GM19025 (cell line): ENCODE data around the gene ETS1.
A peak's percentile ranks its signal among the peaks of the same experiment; 100 is the strongest.

Experiments used
- ATAC-seq: cut with Tn5 transposase; IDR thresholded peaks from one replicate; pipeline ENCODE4 v1.9.1; 2021; ENCODE audit warnings: mild to moderate bottlenecking, low read depth, moderate library complexity; ENCODE audit not compliant: unreplicated experiment

The ETS1 gene

GRCh38 chr11:128587415-128587814, at the start of gene ETS1:
Gene ETS1, minus strand, starts transcription at chr11:128587558. Its CDS starts 14,428 bp downstream, at chr11:128573130.
- ATAC-seq: no peak

GRCh38 chr11:128634395-128634794, 47.0 kb upstream of the ETS1 start:
- no peak for ATAC-seq

- ATAC-seq: no peak
These were observed 46.1 kb upstream of the ETS1 start for GRCh38 chr11:128633384-128633965.

GRCh38 chr11:128632141-128632791, 44.9 kb upstream of the ETS1 start:
- ATAC-seq: no peak

GRCh38 chr11:128630367-128631230, 43.2 kb upstream of the ETS1 start:
- peak; percentile 32 for ATAC-seq

- ATAC-seq: no peak
These were observed 42.3 kb upstream of the ETS1 start for GRCh38 chr11:128629516-128630106.

- peak; percentile 39 for ATAC-seq
These were observed 41.3 kb upstream of the ETS1 start for GRCh38 chr11:128628686-128629085.

- peak; percentile 35 for ATAC-seq
These were observed 40.9 kb upstream of the ETS1 start for GRCh38 chr11:128628325-128628673.

GRCh38 chr11:128627666-128628324, 40.4 kb upstream of the ETS1 start:
- ATAC-seq: peak; percentile 44

- no peak for ATAC-seq
These were observed 39.7 kb upstream of the ETS1 start for GRCh38 chr11:128626913-128627665.

GRCh38 chr11:128625746-128626145, 38.4 kb upstream of the ETS1 start:
- ATAC-seq: no peak

- no peak for ATAC-seq
These were observed 38.0 kb upstream of the ETS1 start for GRCh38 chr11:128625326-128625725.

- ATAC-seq: no peak
These were observed 37.2 kb upstream of the ETS1 start for GRCh38 chr11:128624269-128625175.

- ATAC-seq: no peak
These were observed 35.7 kb upstream of the ETS1 start for GRCh38 chr11:128623091-128623490.

- ATAC-seq: no peak
These were observed 34.5 kb upstream of the ETS1 start for GRCh38 chr11:128621601-128622501.

- ATAC-seq: no peak
These were observed 33.1 kb upstream of the ETS1 start for GRCh38 chr11:128620309-128621100.
